ENCODE results near the gene SERPINB1.

DNA sequence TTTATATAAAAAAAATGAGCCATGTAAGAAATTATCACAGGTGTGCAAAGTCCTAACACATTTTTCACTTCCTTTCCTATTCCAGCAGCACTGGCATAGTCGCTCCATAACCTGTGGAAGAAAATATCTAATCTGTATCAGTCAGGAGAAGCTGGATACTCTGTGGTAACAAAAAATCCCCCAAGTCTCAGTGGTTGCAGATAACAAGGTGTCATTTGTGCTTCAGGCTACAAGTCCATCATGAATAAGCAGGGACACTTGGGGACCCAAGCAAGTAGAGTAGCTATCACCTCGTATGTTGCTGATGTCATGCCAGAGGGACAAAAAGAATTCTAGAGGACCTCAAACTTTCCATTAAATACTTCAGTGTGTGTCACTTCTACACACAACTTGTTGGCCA lies 30.3 kb upstream of the SERPINB1 start:
- TF ChIP-seq PHF8 (IDR thresholded peaks at IDR 0.05; ENCODE audit: borderline replicate concordance, low read depth) (no peak), RFX5 (IDR thresholded peaks at IDR 0.05) (no peak), POLR2A (IDR thresholded peaks at IDR 0.05; ENCODE audit: low read length) (no peak)
- TF ChIP-seq, protein P1, sequence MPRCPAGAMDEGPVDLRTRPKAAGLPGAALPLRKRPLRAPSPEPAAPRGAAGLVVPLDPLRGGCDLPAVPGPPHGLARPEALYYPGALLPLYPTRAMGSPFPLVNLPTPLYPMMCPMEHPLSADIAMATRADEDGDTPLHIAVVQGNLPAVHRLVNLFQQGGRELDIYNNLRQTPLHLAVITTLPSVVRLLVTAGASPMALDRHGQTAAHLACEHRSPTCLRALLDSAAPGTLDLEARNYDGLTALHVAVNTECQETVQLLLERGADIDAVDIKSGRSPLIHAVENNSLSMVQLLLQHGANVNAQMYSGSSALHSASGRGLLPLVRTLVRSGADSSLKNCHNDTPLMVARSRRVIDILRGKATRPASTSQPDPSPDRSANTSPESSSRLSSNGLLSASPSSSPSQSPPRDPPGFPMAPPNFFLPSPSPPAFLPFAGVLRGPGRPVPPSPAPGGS (IDR thresholded peaks at IDR 0.05) = no peak
- TF ChIP-seq, protein P2, sequence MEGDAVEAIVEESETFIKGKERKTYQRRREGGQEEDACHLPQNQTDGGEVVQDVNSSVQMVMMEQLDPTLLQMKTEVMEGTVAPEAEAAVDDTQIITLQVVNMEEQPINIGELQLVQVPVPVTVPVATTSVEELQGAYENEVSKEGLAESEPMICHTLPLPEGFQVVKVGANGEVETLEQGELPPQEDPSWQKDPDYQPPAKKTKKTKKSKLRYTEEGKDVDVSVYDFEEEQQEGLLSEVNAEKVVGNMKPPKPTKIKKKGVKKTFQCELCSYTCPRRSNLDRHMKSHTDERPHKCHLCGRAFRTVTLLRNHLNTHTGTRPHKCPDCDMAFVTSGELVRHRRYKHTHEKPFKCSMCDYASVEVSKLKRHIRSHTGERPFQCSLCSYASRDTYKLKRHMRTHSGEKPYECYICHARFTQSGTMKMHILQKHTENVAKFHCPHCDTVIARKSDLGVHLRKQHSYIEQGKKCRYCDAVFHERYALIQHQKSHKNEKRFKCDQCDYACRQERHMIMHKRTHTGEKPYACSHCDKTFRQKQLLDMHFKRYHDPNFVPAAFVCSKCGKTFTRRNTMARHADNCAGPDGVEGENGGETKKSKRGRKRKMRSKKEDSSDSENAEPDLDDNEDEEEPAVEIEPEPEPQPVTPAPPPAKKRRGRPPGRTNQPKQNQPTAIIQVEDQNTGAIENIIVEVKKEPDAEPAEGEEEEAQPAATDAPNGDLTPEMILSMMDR (IDR thresholded peaks at IDR 0.05) = no peak
- TF ChIP-seq, protein P3, sequence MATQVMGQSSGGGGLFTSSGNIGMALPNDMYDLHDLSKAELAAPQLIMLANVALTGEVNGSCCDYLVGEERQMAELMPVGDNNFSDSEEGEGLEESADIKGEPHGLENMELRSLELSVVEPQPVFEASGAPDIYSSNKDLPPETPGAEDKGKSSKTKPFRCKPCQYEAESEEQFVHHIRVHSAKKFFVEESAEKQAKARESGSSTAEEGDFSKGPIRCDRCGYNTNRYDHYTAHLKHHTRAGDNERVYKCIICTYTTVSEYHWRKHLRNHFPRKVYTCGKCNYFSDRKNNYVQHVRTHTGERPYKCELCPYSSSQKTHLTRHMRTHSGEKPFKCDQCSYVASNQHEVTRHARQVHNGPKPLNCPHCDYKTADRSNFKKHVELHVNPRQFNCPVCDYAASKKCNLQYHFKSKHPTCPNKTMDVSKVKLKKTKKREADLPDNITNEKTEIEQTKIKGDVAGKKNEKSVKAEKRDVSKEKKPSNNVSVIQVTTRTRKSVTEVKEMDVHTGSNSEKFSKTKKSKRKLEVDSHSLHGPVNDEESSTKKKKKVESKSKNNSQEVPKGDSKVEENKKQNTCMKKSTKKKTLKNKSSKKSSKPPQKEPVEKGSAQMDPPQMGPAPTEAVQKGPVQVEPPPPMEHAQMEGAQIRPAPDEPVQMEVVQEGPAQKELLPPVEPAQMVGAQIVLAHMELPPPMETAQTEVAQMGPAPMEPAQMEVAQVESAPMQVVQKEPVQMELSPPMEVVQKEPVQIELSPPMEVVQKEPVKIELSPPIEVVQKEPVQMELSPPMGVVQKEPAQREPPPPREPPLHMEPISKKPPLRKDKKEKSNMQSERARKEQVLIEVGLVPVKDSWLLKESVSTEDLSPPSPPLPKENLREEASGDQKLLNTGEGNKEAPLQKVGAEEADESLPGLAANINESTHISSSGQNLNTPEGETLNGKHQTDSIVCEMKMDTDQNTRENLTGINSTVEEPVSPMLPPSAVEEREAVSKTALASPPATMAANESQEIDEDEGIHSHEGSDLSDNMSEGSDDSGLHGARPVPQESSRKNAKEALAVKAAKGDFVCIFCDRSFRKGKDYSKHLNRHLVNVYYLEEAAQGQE (IDR thresholded peaks at IDR 0.05) = no peak

Data from A549 (cell line).